ENCODE data around the gene ZBTB4.

- no peak for TF ChIP-seq POLR2AphosphoS5 (IDR thresholded peaks at IDR 0.05; ENCODE audit: low read depth)
- no peak for TF ChIP-seq CTCF (IDR thresholded peaks at IDR 0.05; ENCODE audit: insufficient read depth, low read length)
- TF ChIP-seq SPI1 (IDR thresholded peaks at IDR 0.05; ENCODE audit: borderline replicate concordance, low read depth) = no peak
- no peak for TF ChIP-seq GABPA (IDR thresholded peaks at IDR 0.05; ENCODE audit: low read depth)
Observed at GRCh38 chr17:7439462-7440112, 39.8 kb downstream of the ZBTB4 start, which contains the start of gene FGF11.

All from HL-60 (cell line).